K562 (cell line): ENCODE results near the gene PIP5K1B.

Experiments
- ARID1B ChIP-seq: fragments of 450-650 bp; IDR thresholded peaks from 2 replicates; pipeline ENCODE4 v1.6.1; 2016; ENCODE audit warnings: antibody characterized with exemption, mild to moderate bottlenecking, inconsistent platforms
- ATF1 ChIP-seq, 2 experiments: fragments of 450-650 bp in 1 of 2; IDR thresholded peaks; 2 replicates each; pipeline ENCODE4 v1.6.1; 2016; ENCODE audit warnings: missing compliant biosample characterization in 1 of 2, missing genetic modification characterization in 1 of 2
- HCFC1 ChIP-seq: IDR thresholded peaks from 2 replicates; pipeline ENCODE4 v1.6.1; 2012; ENCODE audit warnings: low read depth, low read length, improper control_type of control experiment
- SMC3 ChIP-seq: conservative IDR thresholded peaks from 2 replicates; pipeline ENCODE4 v1.6.1; 2011; ENCODE audit warnings: low read depth, low read length, improper control_type of control experiment; ENCODE audit not compliant: insufficient read depth
- SP1 ChIP-seq: sonication (generic); formaldehyde crosslinking; IDR thresholded peaks from 2 replicates; pipeline ENCODE4 v1.8.1; 2022; ENCODE audit warnings: mild to moderate bottlenecking, missing genetic modification reagents
- TF ChIP-seq, protein P1 (sequence below): fragments of 450-650 bp; formaldehyde crosslinking; conservative IDR thresholded peaks from 2 replicates; pipeline ENCODE4 v1.4.0; 2022; ENCODE audit warnings: mild to moderate bottlenecking, missing genetic modification characterization

DNA sequence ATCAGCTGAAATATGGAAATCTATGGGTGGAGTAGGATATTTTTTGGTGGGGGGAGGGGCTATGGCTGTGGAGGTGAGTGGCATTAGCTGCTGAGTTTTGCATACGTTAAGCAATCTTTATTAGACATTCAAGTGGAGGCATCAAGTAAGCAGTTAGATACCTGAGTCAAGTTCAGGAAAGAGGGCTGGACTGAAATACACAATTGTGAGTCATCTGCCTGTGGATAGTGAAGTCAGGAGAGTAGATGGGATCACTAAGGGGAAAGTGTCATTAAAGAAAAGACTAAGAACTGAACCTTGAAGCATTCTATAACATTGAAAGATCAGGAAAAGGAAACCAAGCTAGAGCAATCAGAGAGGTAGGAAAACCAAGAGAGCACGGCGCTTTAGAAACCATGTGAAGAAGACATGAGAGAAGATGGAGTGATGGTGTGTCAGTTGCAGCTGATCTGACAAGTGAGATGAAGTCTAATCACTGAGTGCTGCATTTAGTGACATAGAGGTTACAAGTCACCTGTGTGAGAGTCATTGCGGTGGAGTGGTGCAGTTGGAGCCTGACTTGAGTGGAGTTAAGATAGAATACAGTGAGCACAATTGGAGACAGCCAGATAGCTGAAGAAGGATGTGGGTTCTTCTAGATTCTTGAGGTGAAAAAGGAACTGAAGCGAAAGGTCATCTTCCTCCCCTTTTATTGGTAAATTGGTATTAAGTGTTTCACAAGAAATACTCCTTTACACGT is 88.7 kb downstream of the PIP5K1B start:
- TF ChIP-seq SMC3 (no peak), ATF1 (CRISPR knock-in tag; IDR thresholded peaks at IDR 0.05) (no peak), ATF1 (tag; IDR thresholded peaks at IDR 0.05) (no peak), HCFC1 (no peak), SP1 (CRISPR knock-in tag) (no peak), ARID1B (no peak)
- TF ChIP-seq, protein P1, sequence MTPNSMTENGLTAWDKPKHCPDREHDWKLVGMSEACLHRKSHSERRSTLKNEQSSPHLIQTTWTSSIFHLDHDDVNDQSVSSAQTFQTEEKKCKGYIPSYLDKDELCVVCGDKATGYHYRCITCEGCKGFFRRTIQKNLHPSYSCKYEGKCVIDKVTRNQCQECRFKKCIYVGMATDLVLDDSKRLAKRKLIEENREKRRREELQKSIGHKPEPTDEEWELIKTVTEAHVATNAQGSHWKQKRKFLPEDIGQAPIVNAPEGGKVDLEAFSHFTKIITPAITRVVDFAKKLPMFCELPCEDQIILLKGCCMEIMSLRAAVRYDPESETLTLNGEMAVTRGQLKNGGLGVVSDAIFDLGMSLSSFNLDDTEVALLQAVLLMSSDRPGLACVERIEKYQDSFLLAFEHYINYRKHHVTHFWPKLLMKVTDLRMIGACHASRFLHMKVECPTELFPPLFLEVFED, result no peak
